NB4 (cell line): ENCODE data around the gene CDC23.
"Not testable (repeated sequence)": the region's sequence is repeated elsewhere in the genome, so short reads cannot be mapped to it uniquely, and the experiment has no call there.

Source experiments
- DNase-seq: peaks from one replicate; pipeline ENCODE4 v3.0.0; 2010; ENCODE audit warnings: low read depth
- H3K4me3 ChIP-seq: one replicate; pipeline ENCODE4 v1.5.1; 2011; ENCODE audit warnings: mild to moderate bottlenecking, low read depth, low read length, moderate library complexity
- CTCF ChIP-seq: IDR thresholded peaks from one replicate; pipeline ENCODE4 v1.5.1; 2012; ENCODE audit warnings: low read depth, low read length
- MAX ChIP-seq: IDR thresholded peaks from 2 replicates; pipeline ENCODE4 v1.6.1; 2011; ENCODE audit warnings: low read depth, low read length
- MYC ChIP-seq: IDR thresholded peaks from 2 replicates; pipeline ENCODE4 v1.6.1; 2011; ENCODE audit warnings: low read depth, low read length
- POLR2A ChIP-seq: IDR thresholded peaks from 2 replicates; pipeline ENCODE4 v1.6.1; 2011; ENCODE audit warnings: mild to moderate bottlenecking; ENCODE audit not compliant: insufficient read length; ENCODE audit errors: extremely low read depth

Gene CDC23

GRCh38 chr5:138213161-138214029, at the start of gene CDC23:
Gene CDC23 (minus strand): TSS chr5:138213323. CDS start chr5:138213312, 11 bp downstream.
- peak within 1 kb of the TSS; percentile 100 for H3K4me3 ChIP-seq
- peak; percentile 66 for TF ChIP-seq POLR2A
- peak; percentile 35; the same call in 1 of the 2 replicates for TF ChIP-seq MYC
- TF ChIP-seq MAX: no peak

GRCh38 chr5:138258704-138259292, 45.7 kb upstream of the CDC23 start:
- no peak for TF ChIP-seq MYC
- TF ChIP-seq MAX: no peak
- no peak for TF ChIP-seq POLR2A
- no peak for TF ChIP-seq CTCF
- no peak for DNase-seq
- H3K4me3 ChIP-seq: no peak overlapping the region

More at GRCh38 chr5:138213161-138214029, at the start of gene CDC23:
- DNase-seq: peak; percentile 97

GRCh38 chr5:138257583-138257982, 44.5 kb upstream of the CDC23 start:
- no peak for DNase-seq
- TF ChIP-seq MYC (no peak), MAX (no peak), CTCF (no peak), POLR2A (no peak)
- H3K4me3 ChIP-seq: no peak overlapping the region

GRCh38 chr5:138252944-138253343, 39.8 kb upstream of the CDC23 start:
- no peak for TF ChIP-seq POLR2A
- TF ChIP-seq MAX: no peak
- TF ChIP-seq CTCF: no peak
- no peak for TF ChIP-seq MYC
- DNase-seq: no peak
- no peak overlapping the region for H3K4me3 ChIP-seq

GRCh38 chr5:138247800-138248199, 34.7 kb upstream of the CDC23 start:
- H3K4me3 ChIP-seq, DNase-seq: not testable (repeated sequence)

GRCh38 chr5:138246822-138247221, 33.7 kb upstream of the CDC23 start:
- TF ChIP-seq MAX (no peak), POLR2A (no peak), MYC (no peak), CTCF (no peak)
- DNase-seq: no peak
- no peak overlapping the region for H3K4me3 ChIP-seq
